Subcutaneous abdominal adipose tissue (tissue), 5 donors: ENCODE results near the gene BLVRB.
A peak's percentile ranks its signal among the peaks of the same experiment; 100 is the strongest.

Experiments used
- H3K27ac ChIP-seq: one replicate; pipeline ENCODE4 v1.7.0; 2013; ENCODE audit warnings: low read depth, mild to moderate bottlenecking, inconsistent platforms, low read length, moderate library complexity
- H3K27me3 ChIP-seq, 5 donors: one replicate each; pipeline ENCODE4 v1.7.0; 2013; ENCODE audit warnings: low read length in 5 of 5, inconsistent platforms in 1 of 5; ENCODE audit not compliant: control insufficient read depth in 5 of 5, insufficient read depth in 4 of 5
- H3K36me3 ChIP-seq, 5 donors: one replicate each; pipeline ENCODE4 v1.7.0; 2013; ENCODE audit warnings: low read length in 5 of 5; ENCODE audit not compliant: control insufficient read depth in 5 of 5, insufficient read depth in 5 of 5
- H3K4me1 ChIP-seq, 5 donors: one replicate each; pipeline ENCODE4 v1.7.0; 2013; ENCODE audit warnings: low read length in 5 of 5, mild to moderate bottlenecking in 3 of 5, moderate library complexity in 1 of 5; ENCODE audit not compliant: control insufficient read depth in 5 of 5, insufficient read depth in 5 of 5
- H3K4me3 ChIP-seq, 5 donors: one replicate each; pipeline ENCODE4 v1.7.0; 2013; ENCODE audit warnings: low read length in 5 of 5, low read depth in 1 of 5
- H3K9ac ChIP-seq, 5 donors: one replicate each; pipeline ENCODE4 v1.7.0; 2013; ENCODE audit warnings: low read length in 5 of 5, mild to moderate bottlenecking in 4 of 5, moderate library complexity in 3 of 5
- H3K9me3 ChIP-seq, 5 donors: one replicate each; pipeline ENCODE4 v1.7.0; 2013; ENCODE audit warnings: low read length in 5 of 5; ENCODE audit not compliant: control insufficient read depth in 5 of 5
- donor health status: healthy.
- donor health status: healthy.
- donor health status: healthy.
- donor health status: healthy.
- donor health status: healthy.

BLVRB gene

DNA sequence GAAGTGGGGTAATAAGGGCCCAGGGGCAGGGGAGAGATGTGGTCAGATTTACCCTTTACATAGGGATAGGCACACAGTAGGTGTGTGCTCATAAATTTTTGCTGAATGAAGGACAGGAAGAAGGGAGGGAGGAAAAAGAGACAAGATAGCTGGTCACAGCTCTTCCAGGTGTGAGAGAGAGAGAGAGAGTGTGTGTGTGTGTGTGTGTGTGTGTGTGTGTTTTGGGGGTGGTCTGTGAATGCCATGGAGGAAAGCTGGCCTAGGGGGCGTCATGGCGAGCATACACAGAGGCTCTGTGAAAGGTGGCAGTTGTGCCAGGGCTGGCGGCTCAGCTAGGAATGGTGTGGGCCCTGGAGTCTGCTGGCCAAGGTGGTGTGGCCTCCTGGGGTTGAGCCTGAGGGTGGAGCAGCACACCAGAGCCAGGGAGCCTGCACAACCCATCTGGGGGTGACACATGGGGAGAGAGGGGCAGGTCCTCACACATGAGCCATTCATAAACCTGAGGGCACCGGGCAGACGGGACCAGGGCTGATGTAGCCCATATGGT, 46.4 kb downstream of the BLVRB start:
- peaks cover 0 to 62% (median 39%) of the 10 kb centered on the region in 5 donors for H3K4me1 ChIP-seq
- no peak overlapping the region for H3K9ac ChIP-seq
- H3K27ac ChIP-seq, result no peak overlapping the region
- no peak overlapping the region for H3K4me3 ChIP-seq
- no peaks in the 10 kb centered on the region for H3K9me3 ChIP-seq
- H3K27me3 ChIP-seq, result no peaks in the 10 kb centered on the region
- peaks cover 0 to 14% (median 12%) of the 10 kb centered on the region in 5 donors for H3K36me3 ChIP-seq

DNA sequence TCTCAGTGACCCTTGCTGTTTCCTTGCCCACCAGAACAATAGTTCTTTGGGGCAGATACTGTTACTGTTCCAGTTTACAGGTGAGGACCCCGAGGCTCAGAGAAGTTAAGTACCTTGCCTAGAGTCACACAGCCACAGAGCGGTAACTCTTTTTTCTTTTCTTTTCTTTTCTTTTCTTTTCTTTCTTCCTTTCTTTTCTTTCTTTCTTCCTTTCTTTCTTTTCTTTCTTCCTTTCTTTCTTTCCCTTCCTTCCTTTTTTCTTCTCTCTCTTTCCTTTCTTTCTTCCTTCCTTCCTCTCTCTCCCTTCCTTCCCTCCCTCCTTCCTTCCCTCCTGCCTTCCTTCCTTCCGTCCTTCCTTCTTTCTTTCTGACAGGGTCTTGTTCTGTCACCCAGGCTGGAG, 47.5 kb downstream of the BLVRB start:
- Histone ChIP-seq H3K4me1 (peaks cover 0 to 59% (median 31%) of the 10 kb centered on the region in 5 donors), H3K27me3 (no peaks in the 10 kb centered on the region), H3K27ac (peak overlapping the region; percentile 75), H3K9ac (peak overlapping the region in 2 of 5 donors; percentile 48 to 60), H3K36me3 (peaks cover 0 to 10% (median 8%) of the 10 kb centered on the region in 5 donors), H3K9me3 (no peaks in the 10 kb centered on the region), H3K4me3 (no peak overlapping the region)

DNA sequence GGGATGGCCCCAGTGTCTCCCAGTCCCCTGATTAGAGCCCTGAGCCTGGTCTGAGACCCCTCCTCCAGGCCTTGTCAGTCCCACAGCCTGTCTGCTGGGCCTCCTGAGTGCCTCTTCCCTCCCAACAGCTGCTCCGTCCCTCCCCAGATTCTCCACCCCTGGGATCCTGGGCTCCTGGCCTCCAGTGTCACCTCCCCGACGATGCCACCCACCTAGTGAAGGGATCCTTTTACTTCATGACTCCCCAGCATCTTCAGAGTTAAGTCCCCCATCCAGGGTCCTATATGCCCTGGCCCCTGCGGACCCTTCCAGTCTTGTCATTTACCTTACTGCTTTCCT, 47.9 kb downstream of the BLVRB start:
- no peaks in the 10 kb centered on the region for H3K27me3 ChIP-seq

DNA sequence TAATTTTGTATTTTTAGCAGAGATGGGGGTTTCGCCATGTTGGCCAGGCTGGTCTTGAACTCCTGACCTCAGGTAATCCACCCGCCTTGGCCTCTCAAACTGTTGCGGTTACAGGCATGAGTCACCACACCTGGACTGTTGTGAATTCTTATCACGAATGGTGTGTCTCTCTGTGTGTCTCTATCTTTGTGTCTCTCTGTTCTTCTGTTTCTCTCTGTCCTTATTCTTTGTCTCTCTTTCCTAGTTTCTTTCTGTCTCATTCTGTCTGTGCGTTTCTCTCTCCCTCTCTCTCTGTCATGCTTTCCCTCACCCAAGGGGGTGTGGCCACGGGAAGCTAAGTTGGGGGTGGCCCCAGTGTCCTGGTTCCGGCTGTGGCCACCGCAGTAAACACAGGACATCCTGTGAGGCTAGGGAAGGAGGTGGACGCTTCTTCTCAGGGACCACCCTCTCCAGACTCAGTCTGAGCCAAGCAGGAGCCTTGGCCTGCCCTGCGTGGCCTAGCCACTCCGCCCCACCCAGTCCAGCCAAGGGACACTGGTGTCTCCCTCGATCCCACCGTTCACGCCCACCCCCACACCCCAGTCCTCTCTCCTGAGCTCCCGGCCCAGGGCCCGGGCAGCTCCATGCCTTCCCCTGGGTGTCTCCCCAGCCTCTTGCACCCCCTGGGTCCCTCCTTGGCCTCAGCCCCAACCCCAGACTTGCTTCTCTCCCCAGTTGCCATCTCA, 48.5 kb downstream of the BLVRB start:
- Histone ChIP-seq H3K9me3 (no peaks in the 10 kb centered on the region), H3K27ac (peak overlapping the region; percentile 75), H3K9ac (peak overlapping the region in 3 of 5 donors; percentile 14 to 60 (median 48)), H3K27me3 (no peaks in the 10 kb centered on the region), H3K36me3 (peaks cover 0 to under 1% (median 0%) of the 10 kb centered on the region in 5 donors), H3K4me3 (peak overlapping the region in 3 of 5 donors; percentile 19 to 37 (median 36)), H3K4me1 (peaks cover 0 to 54% (median 32%) of the 10 kb centered on the region in 5 donors)

More for the DNA sequence above, 47.9 kb downstream of the BLVRB start:
- H3K4me1 ChIP-seq, result peaks cover 0 to 55% (median 32%) of the 10 kb centered on the region in 5 donors
- H3K9me3 ChIP-seq, result no peaks in the 10 kb centered on the region
- peak overlapping the region; percentile 75 for H3K27ac ChIP-seq
- H3K4me3 ChIP-seq, result peak overlapping the region in 2 of 5 donors; percentile 19 to 36
- H3K36me3 ChIP-seq, result peaks cover 0 to 6% (median 4%) of the 10 kb centered on the region in 5 donors
- H3K9ac ChIP-seq, result peak overlapping the region in 3 of 5 donors; percentile 14 to 60 (median 48)

DNA sequence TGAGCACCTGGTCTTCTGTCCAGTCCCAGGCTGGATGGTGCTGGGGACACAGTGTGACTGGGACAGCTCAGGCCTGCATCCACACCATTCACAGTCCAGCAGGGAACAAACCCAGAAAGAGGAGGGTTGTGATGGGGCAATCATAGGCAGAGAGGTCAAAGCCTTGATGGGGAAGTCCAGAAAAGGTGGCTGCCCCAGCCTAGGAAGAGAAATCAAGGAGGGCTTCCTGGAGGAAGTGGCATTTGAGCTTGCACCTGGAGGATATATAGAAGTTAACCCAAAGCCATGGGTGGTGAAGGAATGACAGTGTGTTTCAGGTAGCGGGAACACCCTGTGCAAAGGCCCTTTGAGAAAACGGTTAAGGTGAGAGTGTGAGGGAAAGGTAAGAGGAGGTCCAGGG, 49.8 kb downstream of the BLVRB start:
- H3K27ac ChIP-seq, result no peak overlapping the region
- no peaks in the 10 kb centered on the region for H3K9me3 ChIP-seq
- peaks cover 0 to 57% (median 33%) of the 10 kb centered on the region in 5 donors for H3K4me1 ChIP-seq
- peaks cover 0 to 3% (median 0%) of the 10 kb centered on the region in 5 donors for H3K27me3 ChIP-seq
- no peaks in the 10 kb centered on the region for H3K36me3 ChIP-seq
- H3K4me3 ChIP-seq, result no peak overlapping the region
- H3K9ac ChIP-seq, result no peak overlapping the region

DNA sequence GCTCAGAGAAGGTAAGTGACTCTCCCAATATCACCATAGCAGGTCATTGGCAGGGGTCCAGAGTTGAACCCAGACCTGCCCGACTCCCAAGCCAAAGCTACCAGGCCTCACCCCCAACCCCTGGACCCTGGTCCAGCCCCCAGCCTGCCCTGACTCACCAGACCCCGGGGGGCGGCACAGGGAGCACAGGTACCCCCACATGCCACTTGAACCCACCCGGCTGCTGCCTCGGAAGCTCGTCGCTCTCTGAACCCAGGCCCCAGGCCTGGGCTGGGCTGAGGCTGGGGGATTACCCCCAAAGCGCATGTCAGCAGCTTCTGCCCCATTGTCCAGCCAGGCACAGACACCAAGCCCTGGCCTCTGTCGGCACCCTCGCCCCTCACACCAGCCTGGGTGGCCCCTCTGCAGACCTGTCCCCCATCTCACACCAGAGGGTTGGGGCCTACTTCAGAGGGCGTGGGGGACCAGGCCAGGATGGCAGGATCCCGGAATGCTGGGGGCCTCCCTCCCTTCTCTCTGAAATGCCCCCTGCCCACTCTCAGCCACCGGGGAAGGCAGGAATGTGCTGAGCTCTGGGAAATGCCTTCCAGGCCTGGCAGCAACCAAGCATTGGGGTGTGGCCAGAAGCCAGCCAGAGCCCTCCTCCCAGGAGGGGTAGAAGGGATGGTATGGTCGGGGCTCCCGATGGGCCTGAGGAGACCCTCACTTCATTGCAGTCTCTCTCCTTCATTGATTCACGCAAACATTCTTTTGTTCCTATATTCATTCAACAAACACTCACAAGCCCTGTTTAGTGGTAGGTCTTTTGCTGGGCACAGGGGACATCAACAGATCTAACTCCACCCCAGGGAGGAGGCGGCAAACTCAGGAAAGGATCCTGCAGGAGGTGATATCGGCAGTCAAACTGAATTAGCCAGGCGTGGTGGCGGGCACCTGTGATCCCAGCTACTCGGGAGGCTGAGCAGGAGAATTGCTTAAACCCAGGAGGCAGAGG, 50.7 kb downstream of the BLVRB start:
- no peak overlapping the region for H3K9ac ChIP-seq
- no peak overlapping the region for H3K27ac ChIP-seq
- peaks cover 0 to 3% (median 0%) of the 10 kb centered on the region in 5 donors for H3K27me3 ChIP-seq
- H3K36me3 ChIP-seq, result no peaks in the 10 kb centered on the region
- no peak overlapping the region for H3K4me3 ChIP-seq
- H3K4me1 ChIP-seq, result peaks cover 0 to 54% (median 33%) of the 10 kb centered on the region in 5 donors
- H3K9me3 ChIP-seq, result no peaks in the 10 kb centered on the region

DNA sequence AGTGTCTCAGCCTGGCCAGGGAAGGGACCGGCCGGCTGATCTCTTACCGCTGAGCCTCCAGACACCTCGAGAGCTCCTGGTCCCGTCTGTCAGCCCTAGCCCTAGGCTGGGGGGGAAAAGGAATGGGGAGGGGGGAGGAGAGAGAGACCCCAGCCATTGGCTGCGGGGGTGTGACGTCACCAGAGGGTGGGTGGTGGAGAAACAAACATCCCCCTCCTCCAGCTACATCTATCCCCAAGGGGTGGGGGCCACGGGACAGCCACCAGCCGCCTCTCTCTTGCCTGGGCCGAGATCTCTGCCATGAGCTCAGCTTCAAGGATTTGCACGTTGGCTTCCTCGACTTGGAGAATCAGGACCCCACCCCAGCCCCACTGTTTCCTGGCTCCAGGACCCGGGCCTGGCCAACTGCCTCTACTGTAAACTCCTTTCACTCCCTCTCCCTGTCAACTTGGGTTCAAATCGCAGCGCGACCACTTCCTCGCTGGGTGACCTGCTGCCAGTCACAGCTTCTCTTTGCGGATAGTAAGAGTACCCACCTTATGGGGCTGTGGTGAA, 52.2 kb downstream of the BLVRB start, which contains the start of gene PRX:
Gene PRX (minus strand): TSS at position 88 of the 555 bp plus-strand sequence. CDS start 5,446 bp downstream, outside the sequence.
- H3K36me3 ChIP-seq, result no peaks in the 10 kb centered on the region
- H3K9ac ChIP-seq, result no peak within 1 kb of the TSS
- H3K4me3 ChIP-seq, result no peak within 1 kb of the TSS
- H3K9me3 ChIP-seq, result no peaks in the 10 kb centered on the region
- H3K27ac ChIP-seq, result no peak within 1 kb of the TSS
- peaks cover 0 to 53% (median 33%) of the 10 kb centered on the region in 5 donors for H3K4me1 ChIP-seq
- peaks cover 0 to 3% (median 0%) of the 10 kb centered on the region in 5 donors for H3K27me3 ChIP-seq

DNA sequence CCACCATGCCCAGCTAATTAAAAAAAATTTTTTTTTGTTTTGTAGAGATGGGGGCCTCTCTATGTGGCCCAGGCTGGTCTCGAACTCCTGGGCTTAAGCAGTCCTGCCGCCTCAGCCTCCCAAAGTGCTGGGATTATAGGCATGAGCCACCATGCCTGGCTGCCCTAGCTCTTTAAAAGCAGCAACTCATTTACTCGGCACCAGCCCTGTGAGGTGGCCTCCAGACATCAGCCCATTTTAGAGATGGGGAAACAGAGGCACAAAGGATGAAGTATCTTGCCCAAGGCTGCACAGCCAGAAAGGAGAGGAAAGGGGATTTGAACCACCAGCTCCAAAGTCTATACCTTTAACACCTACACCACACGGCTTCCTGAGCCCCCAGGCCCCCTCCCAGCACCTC, 52.7 kb downstream of the BLVRB start:
- Histone ChIP-seq H3K4me1 (peaks cover 2 to 52% (median 36%) of the 10 kb centered on the region in 5 donors), H3K27me3 (peaks cover 0 to 3% (median 0%) of the 10 kb centered on the region in 5 donors), H3K9ac (no peak overlapping the region), H3K9me3 (no peaks in the 10 kb centered on the region), H3K4me3 (no peak overlapping the region), H3K27ac (no peak overlapping the region), H3K36me3 (no peaks in the 10 kb centered on the region)

DNA sequence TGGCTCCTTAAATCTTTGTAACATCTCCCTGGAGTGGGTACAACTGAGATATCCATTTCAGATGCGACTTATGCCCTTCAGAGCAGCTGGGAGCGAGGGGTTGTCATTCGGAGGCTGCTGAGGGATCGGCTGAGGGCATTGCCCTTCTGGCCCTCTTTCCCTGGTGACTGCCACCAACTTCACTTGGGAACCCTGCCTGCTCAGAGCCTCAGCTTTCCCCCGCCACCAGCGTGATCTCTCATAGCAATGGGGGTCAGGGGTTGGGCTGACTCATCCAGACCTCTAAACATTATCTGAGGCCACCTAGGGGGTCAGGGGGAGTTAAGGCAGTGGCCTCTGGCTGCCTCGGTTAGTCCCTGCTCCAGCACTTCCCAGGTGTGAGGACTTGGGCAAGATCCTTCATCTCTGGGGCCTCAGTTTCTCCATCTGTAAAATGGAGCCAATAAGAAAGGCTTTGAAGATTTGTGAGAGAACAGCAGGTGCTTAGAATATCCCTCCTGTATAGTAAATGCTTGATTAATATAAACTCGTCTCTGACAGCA, 53.5 kb downstream of the BLVRB start:
- H3K36me3 ChIP-seq, result no peaks in the 10 kb centered on the region
- peaks cover 0 to 3% (median 0%) of the 10 kb centered on the region in 5 donors for H3K27me3 ChIP-seq
- peak overlapping the region in 1 of 5 donors; percentile 43 for H3K9ac ChIP-seq
- H3K4me3 ChIP-seq, result no peak overlapping the region
- no peak overlapping the region for H3K27ac ChIP-seq
- no peaks in the 10 kb centered on the region for H3K9me3 ChIP-seq
- H3K4me1 ChIP-seq, result peaks cover 2 to 47% (median 28%) of the 10 kb centered on the region in 5 donors
